C4-2B (cell line): ENCODE results near the gene CENPP.

Experiments used
- ZFX ChIP-seq: fragments of 450-650 bp; IDR thresholded peaks from 2 replicates; pipeline ENCODE4 v1.6.1; 2017
- TF ChIP-seq, protein P1 (sequence below): fragments of 450-650 bp; conservative IDR thresholded peaks from 2 replicates; pipeline ENCODE4 v1.5.1; 2017; ENCODE audit warnings: mild to moderate bottlenecking

GRCh38 chr9:92373167-92373566 lies 47.4 kb downstream of the CENPP start:
- TF ChIP-seq, protein P1, sequence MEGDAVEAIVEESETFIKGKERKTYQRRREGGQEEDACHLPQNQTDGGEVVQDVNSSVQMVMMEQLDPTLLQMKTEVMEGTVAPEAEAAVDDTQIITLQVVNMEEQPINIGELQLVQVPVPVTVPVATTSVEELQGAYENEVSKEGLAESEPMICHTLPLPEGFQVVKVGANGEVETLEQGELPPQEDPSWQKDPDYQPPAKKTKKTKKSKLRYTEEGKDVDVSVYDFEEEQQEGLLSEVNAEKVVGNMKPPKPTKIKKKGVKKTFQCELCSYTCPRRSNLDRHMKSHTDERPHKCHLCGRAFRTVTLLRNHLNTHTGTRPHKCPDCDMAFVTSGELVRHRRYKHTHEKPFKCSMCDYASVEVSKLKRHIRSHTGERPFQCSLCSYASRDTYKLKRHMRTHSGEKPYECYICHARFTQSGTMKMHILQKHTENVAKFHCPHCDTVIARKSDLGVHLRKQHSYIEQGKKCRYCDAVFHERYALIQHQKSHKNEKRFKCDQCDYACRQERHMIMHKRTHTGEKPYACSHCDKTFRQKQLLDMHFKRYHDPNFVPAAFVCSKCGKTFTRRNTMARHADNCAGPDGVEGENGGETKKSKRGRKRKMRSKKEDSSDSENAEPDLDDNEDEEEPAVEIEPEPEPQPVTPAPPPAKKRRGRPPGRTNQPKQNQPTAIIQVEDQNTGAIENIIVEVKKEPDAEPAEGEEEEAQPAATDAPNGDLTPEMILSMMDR = no peak
- TF ChIP-seq ZFX = no peak
